Activated CD4-positive, alpha-beta T cell treated with anti-CD3 and anti-CD28 coated beads, Interleukin-2, amount 10 ng/mL, durations not matched to agents 24 days and 14 days (primary cell): ENCODE results near the gene NOX4. TPM values are rescaled to one million over a fixed set of nuclear protein-coding genes. Genes with fewer than 3 reads are reported as not detected.

Experiments
- DNase-seq: peaks from one replicate; pipeline ENCODE4 v3.0.0; 2022
- H3K27ac Mint-ChIP-seq: one replicate; pipeline ENCODE4 v1.8.0; 2022; ENCODE audit warnings: mild to moderate bottlenecking, mixed read lengths
- H3K27me3 Mint-ChIP-seq: one replicate; pipeline ENCODE4 v1.8.0; 2022; ENCODE audit warnings: mixed read lengths
- H3K36me3 Mint-ChIP-seq: one replicate; pipeline ENCODE4 v1.8.0; 2022; ENCODE audit warnings: low read depth, mild to moderate bottlenecking, mixed read lengths
- H3K4me1 Mint-ChIP-seq: one replicate; pipeline ENCODE4 v1.8.0; 2021; ENCODE audit warnings: mixed read lengths
- H3K4me3 Mint-ChIP-seq: one replicate; pipeline ENCODE4 v1.8.0; 2022; ENCODE audit warnings: mild to moderate bottlenecking, moderate library complexity, mixed read lengths
- H3K9me3 Mint-ChIP-seq: one replicate; pipeline ENCODE4 v1.8.0; 2021; ENCODE audit warnings: mixed read lengths
- intact Hi-C: fragments of 100-400 bp; cut with micrococcal nuclease; formaldehyde crosslinking; loops from one replicate; pipeline ENCODE4 v1.15.1; 2023
- total RNA-seq: library from RNA; stranded (reverse); gene quantifications from 2 replicates; pipeline ENCODE4 v1.2.3, GENCODE V29; 2022

The NOX4 gene
- total RNA-seq, 1 donor from 2014 or later, result not detected

GRCh38 chr11:89498845-89499448 is 7.8 kb upstream of the NOX4 start:
- H3K9me3 Mint-ChIP-seq, result no peaks in the 10 kb centered on the region
- no peaks in the 10 kb centered on the region for H3K36me3 Mint-ChIP-seq
- no peaks in the 10 kb centered on the region for H3K27me3 Mint-ChIP-seq
- intact Hi-C loops, result no loop called here
- DNase-seq, result no peak
- no peak overlapping the region for H3K4me3 Mint-ChIP-seq
- no peaks in the 10 kb centered on the region for H3K4me1 Mint-ChIP-seq
- H3K27ac Mint-ChIP-seq, result no peak overlapping the region

DNA sequence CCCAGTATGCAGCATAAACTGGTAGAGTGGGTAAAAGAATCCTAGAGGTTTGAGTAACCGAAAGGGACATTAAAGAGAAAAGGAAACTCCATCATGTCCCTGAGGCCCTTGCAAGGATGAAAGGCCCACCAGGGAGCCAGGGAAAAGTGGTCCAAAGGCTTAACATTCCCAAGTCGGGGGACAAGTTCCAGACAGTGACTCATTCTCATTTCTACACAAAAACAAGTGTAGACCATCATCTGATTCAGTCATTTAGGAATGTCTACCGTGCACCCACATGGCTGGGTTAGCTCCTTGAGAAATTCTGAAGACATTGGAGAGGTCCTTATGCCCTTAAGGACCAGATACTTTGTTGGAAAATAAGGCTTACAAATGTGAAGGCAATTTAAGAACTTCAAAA is 4.8 kb upstream of the NOX4 start:
- H3K9me3 Mint-ChIP-seq, result no peaks in the 10 kb centered on the region
- intact Hi-C loops, result no loop called here
- no peaks in the 10 kb centered on the region for H3K36me3 Mint-ChIP-seq
- no peaks in the 10 kb centered on the region for H3K4me1 Mint-ChIP-seq
- no peak overlapping the region for H3K27ac Mint-ChIP-seq
- no peak for DNase-seq
- H3K27me3 Mint-ChIP-seq, result peaks cover 8% of the 10 kb centered on the region
- no peak overlapping the region for H3K4me3 Mint-ChIP-seq

GRCh38 chr11:89493431-89493830 is 2.3 kb upstream of the NOX4 start:
- no peak for DNase-seq
- H3K27me3 Mint-ChIP-seq, result peaks cover 26% of the 10 kb centered on the region
- intact Hi-C loops, result no loop called here
- no peak overlapping the region for H3K4me3 Mint-ChIP-seq
- no peaks in the 10 kb centered on the region for H3K36me3 Mint-ChIP-seq
- H3K4me1 Mint-ChIP-seq, result no peaks in the 10 kb centered on the region
- no peaks in the 10 kb centered on the region for H3K9me3 Mint-ChIP-seq
- no peak overlapping the region for H3K27ac Mint-ChIP-seq

- H3K4me3 Mint-ChIP-seq, result no peak overlapping the region
- H3K27me3 Mint-ChIP-seq, result peaks cover 26% of the 10 kb centered on the region
- no peak for DNase-seq
- no peaks in the 10 kb centered on the region for H3K9me3 Mint-ChIP-seq
- no peaks in the 10 kb centered on the region for H3K4me1 Mint-ChIP-seq
- H3K36me3 Mint-ChIP-seq, result no peaks in the 10 kb centered on the region
- intact Hi-C loops, result no loop called here
- H3K27ac Mint-ChIP-seq, result no peak overlapping the region
Observed at GRCh38 chr11:89490602-89490980, 584 bp downstream of the NOX4 start.

- no peak for DNase-seq
- intact Hi-C loops, result no loop called here
- H3K4me3 Mint-ChIP-seq, result no peak overlapping the region
Observed at GRCh38 chr11:89489930-89490329, 1.2 kb downstream of the NOX4 start.

GRCh38 chr11:89487016-89487415 is 4.2 kb downstream of the NOX4 start:
- no peak for DNase-seq
- Mint-ChIP-seq H3K36me3 (no peaks in the 10 kb centered on the region), H3K4me1 (no peaks in the 10 kb centered on the region), H3K4me3 (no peak overlapping the region), H3K27ac (no peak overlapping the region), H3K9me3 (no peaks in the 10 kb centered on the region), H3K27me3 (peaks cover 24% of the 10 kb centered on the region)
- intact Hi-C loops, result no loop called here

More at GRCh38 chr11:89489930-89490329, 1.2 kb downstream of the NOX4 start:
- Mint-ChIP-seq H3K36me3 (no peaks in the 10 kb centered on the region), H3K4me1 (no peaks in the 10 kb centered on the region), H3K27me3 (peaks cover 26% of the 10 kb centered on the region), H3K27ac (no peak overlapping the region), H3K9me3 (no peaks in the 10 kb centered on the region)

- Mint-ChIP-seq H3K4me1 (no peaks in the 10 kb centered on the region), H3K36me3 (no peaks in the 10 kb centered on the region), H3K27ac (no peak overlapping the region), H3K9me3 (no peaks in the 10 kb centered on the region), H3K4me3 (no peak overlapping the region), H3K27me3 (peaks cover 7% of the 10 kb centered on the region)
- DNase-seq, result no peak
- intact Hi-C loops, result no loop called here
Observed at GRCh38 chr11:89484896-89485295, 6.3 kb downstream of the NOX4 start.

GRCh38 chr11:89477175-89477574 is 14.0 kb downstream of the NOX4 start:
- Mint-ChIP-seq H3K4me3 (no peak overlapping the region), H3K36me3 (no peaks in the 10 kb centered on the region), H3K27ac (no peak overlapping the region), H3K27me3 (no peaks in the 10 kb centered on the region), H3K4me1 (no peaks in the 10 kb centered on the region), H3K9me3 (no peaks in the 10 kb centered on the region)
- DNase-seq, result no peak
- intact Hi-C loops, result no loop called here

DNA sequence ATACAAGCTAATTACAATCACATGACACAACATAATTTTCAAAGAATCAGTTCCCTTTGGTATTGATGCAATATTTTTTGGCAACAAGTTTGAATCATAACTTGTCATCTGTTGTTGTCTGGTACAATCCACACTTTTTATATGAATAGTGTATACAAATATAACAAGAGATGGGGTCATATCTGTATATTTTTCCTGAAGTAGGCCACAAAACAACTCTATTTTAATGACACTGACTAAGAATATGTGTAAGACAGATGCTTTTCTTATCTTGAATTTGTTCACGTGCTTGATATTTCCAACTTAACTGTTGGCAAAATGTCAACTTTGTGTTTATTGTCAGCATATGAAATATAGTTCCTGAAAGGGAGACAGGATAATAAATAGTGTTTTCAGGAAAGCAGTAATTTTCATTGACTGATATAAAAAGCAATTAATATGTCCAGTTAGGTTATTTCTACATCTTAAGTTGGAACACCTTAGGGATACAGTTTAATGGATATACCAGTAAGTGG is 27.9 kb downstream of the NOX4 start:
- Mint-ChIP-seq H3K4me3 (no peak overlapping the region), H3K36me3 (no peaks in the 10 kb centered on the region), H3K9me3 (peaks cover 6% of the 10 kb centered on the region), H3K27ac (no peak overlapping the region), H3K4me1 (no peaks in the 10 kb centered on the region), H3K27me3 (no peaks in the 10 kb centered on the region)
- intact Hi-C loops, result no loop called here
- DNase-seq, result no peak

DNA sequence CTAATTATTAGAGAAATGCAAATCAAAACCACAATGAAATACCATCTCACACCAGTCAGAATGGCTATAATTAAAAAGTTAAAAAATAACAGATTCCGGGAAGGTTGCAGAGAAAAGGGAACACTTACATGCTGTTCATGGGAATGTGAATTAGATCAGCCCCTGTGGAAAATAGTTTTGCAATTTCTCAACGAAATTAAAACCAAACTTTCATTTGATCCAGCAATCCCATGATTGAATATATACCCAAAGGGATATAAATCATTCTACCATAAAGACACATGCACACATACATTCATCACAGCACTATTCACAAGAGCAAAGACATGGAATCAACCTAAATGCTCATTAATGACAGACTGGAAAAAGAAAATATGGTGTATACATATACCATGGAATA is 32.5 kb downstream of the NOX4 start:
- Mint-ChIP-seq H3K9me3 (peaks cover 6% of the 10 kb centered on the region), H3K27ac (no peak overlapping the region)

GRCh38 chr11:89457190-89457589 is 34.0 kb downstream of the NOX4 start:
- intact Hi-C loops, result no loop called here

More for the DNA sequence above, 32.5 kb downstream of the NOX4 start:
- Mint-ChIP-seq H3K27me3 (no peaks in the 10 kb centered on the region), H3K36me3 (no peaks in the 10 kb centered on the region), H3K4me1 (no peaks in the 10 kb centered on the region), H3K4me3 (no peak overlapping the region)
- intact Hi-C loops, result no loop called here
- DNase-seq, result no peak

GRCh38 chr11:89456681-89457080 is 34.5 kb downstream of the NOX4 start:
- no peak overlapping the region for H3K27ac Mint-ChIP-seq
- H3K9me3 Mint-ChIP-seq, result peaks cover 6% of the 10 kb centered on the region
- no peaks in the 10 kb centered on the region for H3K27me3 Mint-ChIP-seq
- H3K4me3 Mint-ChIP-seq, result no peak overlapping the region
- intact Hi-C loops, result no loop called here
- DNase-seq, result no peak
- H3K4me1 Mint-ChIP-seq, result no peaks in the 10 kb centered on the region
- H3K36me3 Mint-ChIP-seq, result no peaks in the 10 kb centered on the region

More at GRCh38 chr11:89457190-89457589, 34.0 kb downstream of the NOX4 start:
- Mint-ChIP-seq H3K4me3 (no peak overlapping the region), H3K36me3 (no peaks in the 10 kb centered on the region), H3K27me3 (no peaks in the 10 kb centered on the region), H3K4me1 (no peaks in the 10 kb centered on the region), H3K27ac (no peak overlapping the region), H3K9me3 (peaks cover 6% of the 10 kb centered on the region)
- DNase-seq, result no peak

DNA sequence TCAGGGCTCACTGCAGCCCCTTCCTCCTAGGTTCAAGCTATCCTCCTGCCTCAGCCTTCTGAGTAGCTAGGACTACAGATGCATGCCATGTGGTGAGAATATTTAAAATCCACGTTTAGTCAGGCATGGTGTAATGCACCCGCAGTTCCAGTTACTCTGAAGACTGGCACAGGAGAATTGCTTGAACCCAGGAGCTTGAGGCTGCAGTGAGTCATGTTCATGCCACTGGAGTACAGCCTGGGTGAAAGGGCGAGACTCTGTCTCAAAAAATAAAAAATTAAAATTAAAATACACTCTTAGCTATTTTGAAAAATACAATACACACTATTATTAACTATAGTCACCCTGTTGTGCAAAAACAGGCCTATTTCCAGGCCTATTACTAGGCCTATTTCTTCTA is 38.4 kb downstream of the NOX4 start:
- Mint-ChIP-seq H3K36me3 (no peaks in the 10 kb centered on the region), H3K27ac (no peak overlapping the region), H3K27me3 (no peaks in the 10 kb centered on the region), H3K4me1 (no peaks in the 10 kb centered on the region), H3K9me3 (no peaks in the 10 kb centered on the region), H3K4me3 (no peak overlapping the region)
- no peak for DNase-seq
- intact Hi-C loops, result no loop called here

DNA sequence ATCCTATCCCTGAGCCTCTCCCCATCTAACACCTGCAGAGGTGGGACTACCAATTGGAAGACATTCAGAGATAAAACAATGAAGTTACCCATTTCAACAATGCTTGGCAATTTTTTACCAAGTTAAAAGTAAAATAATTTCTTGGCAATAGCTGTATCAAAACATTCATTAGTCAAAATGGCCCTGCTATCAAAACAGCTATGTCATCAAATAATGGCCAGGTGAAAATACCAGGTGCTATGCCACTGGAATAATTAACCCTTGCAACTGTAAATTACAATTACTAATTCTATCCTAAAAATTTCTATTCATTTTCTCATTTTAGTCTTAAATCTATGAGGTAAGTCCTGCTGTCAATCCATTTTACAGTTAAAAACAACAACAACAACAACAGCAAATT is 43.3 kb downstream of the NOX4 start:
- Mint-ChIP-seq H3K27ac (no peak overlapping the region), H3K9me3 (no peaks in the 10 kb centered on the region), H3K36me3 (no peaks in the 10 kb centered on the region), H3K27me3 (no peaks in the 10 kb centered on the region), H3K4me1 (no peaks in the 10 kb centered on the region), H3K4me3 (no peak overlapping the region)
- intact Hi-C loops, result no loop called here
- DNase-seq, result no peak
